A549 (cell line): Measurements from ENCODE around the gene NCEH1. TPM values are rescaled to one million over a fixed set of nuclear protein-coding genes. Genes with fewer than 3 reads are reported as not detected.

Experiments used
- ATAC-seq, 2 experiments: fragments of 200-7000 bp in 1 of 2; fragments of >200 bp in 1 of 2; cut with Nextera tagmentation in 1 of 2; cut with Tn5 transposase in 1 of 2; 3 replicates each; pipeline versions ENCODE4 v1.8.0 to v1.9.1; 2018 to 2020; ENCODE audit warnings: mild to moderate bottlenecking in 1 of 2, moderate library complexity in 1 of 2
- CTCF ChIA-PET: fragments of 300-600 bp; sonication (Branson Sonifier 250); formaldehyde crosslinking; extraction: SDS; loops from one replicate; lab custom pipeline; 2021; ENCODE audit warnings: antibody characterized with exemption, inconsistent platforms; lab: Yijun Ruan, JAX
- POLR2A ChIA-PET: fragments of 350-600 bp; formaldehyde crosslinking; extraction: SDS; loops from one replicate; lab custom pipeline; 2021; ENCODE audit warnings: antibody characterized with exemption, inconsistent platforms; lab: Yijun Ruan, JAX
- DNase-seq, 2 experiments: peaks; one replicate each; pipeline versions ENCODE4 v3.0.0 to v3.0.0-alpha.2; 2011 to 2016; ENCODE audit warnings: low read depth in 1 of 2, low spot score in 1 of 2
- FAIRE-seq: peaks from 2 replicates; lab custom pipeline; 2011; peaks lifted over from hg19 to GRCh38; lab: Jason Lieb, UNC
- H3K27ac ChIP-seq, 2 experiments: fragments of >200 bp; sonication (Bioruptor Twin); formaldehyde crosslinking; 3 replicates each; pipeline ENCODE4 v1.5.1; 2016 to 2017
- H3K4me1 ChIP-seq: fragments of >200 bp; sonication (Bioruptor Twin); formaldehyde crosslinking; 3 replicates; pipeline ENCODE4 v1.6.1; 2016
- H3K4me2 ChIP-seq: fragments of >200 bp; sonication (Bioruptor Twin); formaldehyde crosslinking; 3 replicates; pipeline ENCODE4 v1.6.1; 2016
- H3K4me3 ChIP-seq: fragments of >200 bp; sonication (Bioruptor Twin); formaldehyde crosslinking; 3 replicates; pipeline ENCODE4 v1.5.1; 2016
- H3K9me3 ChIP-seq: fragments of >200 bp; sonication (Bioruptor Twin); formaldehyde crosslinking; 3 replicates; pipeline ENCODE4 v1.6.1; 2016
- CEBPB ChIP-seq, 2 experiments: fragments of >200 bp in 1 of 2; sonication (Bioruptor Twin) in 1 of 2; formaldehyde crosslinking in 1 of 2; IDR thresholded peaks; 2 replicates each; pipeline ENCODE4 v1.6.1; 2012 to 2016
- CHD2 ChIP-seq: fragments of 150-350 bp; IDR thresholded peaks from 2 replicates; pipeline ENCODE4 v1.6.1; 2014; ENCODE audit warnings: low read length; ENCODE audit not compliant: partially characterized antibody
- CTCF ChIP-seq: fragments of >200 bp; sonication (Bioruptor Twin); formaldehyde crosslinking; IDR thresholded peaks from 3 replicates; pipeline ENCODE4 v1.5.1; 2016
- EHMT2 ChIP-seq: fragments of 200-600 bp; sonication (generic); IDR thresholded peaks from 2 replicates; pipeline ENCODE4 v1.6.1; 2016; ENCODE audit warnings: antibody characterized with exemption, low read depth, mild to moderate bottlenecking, moderate library complexity
- ELK1 ChIP-seq: fragments of 150-350 bp; IDR thresholded peaks from 2 replicates; pipeline ENCODE4 v1.6.1; 2014; ENCODE audit warnings: low read depth, mild to moderate bottlenecking, low read length
- ESRRA ChIP-seq: fragments of 150-350 bp; IDR thresholded peaks from 2 replicates; pipeline ENCODE4 v1.6.1; 2014; ENCODE audit warnings: mild to moderate bottlenecking, low read length, borderline replicate concordance
- FOSB ChIP-seq: fragments of 250-450 bp; sonication (Bioruptor Pico); IDR thresholded peaks from 2 replicates; pipeline ENCODE4 v1.5.0; 2020; ENCODE audit warnings: mild to moderate bottlenecking, moderate library complexity
- FOSL2 ChIP-seq, 2 experiments: fragments of 450-650 bp in 1 of 2; fragments of >200 bp in 1 of 2; sonication (Bioruptor Twin) in 1 of 2; formaldehyde crosslinking; IDR thresholded peaks; 2 replicates each; pipeline versions ENCODE4 v1.5.0 to v1.6.1; 2016 to 2020; ENCODE audit warnings: mild to moderate bottlenecking in 1 of 2, moderate library complexity in 1 of 2
- FOXS1 ChIP-seq: fragments of 250-450 bp; sonication (Bioruptor Pico); IDR thresholded peaks from 2 replicates; pipeline ENCODE4 v1.5.0; 2020; ENCODE audit warnings: mild to moderate bottlenecking, moderate library complexity
- JUN ChIP-seq, 2 experiments: fragments of >200 bp; sonication (Bioruptor Twin); formaldehyde crosslinking; IDR thresholded peaks; 2 replicates in 1 of 2; 3 replicates in 1 of 2; pipeline ENCODE4 v1.6.1; 2016 to 2017
- KDM1A ChIP-seq: fragments of 200-600 bp; sonication (generic); IDR thresholded peaks from 2 replicates; pipeline ENCODE4 v1.6.1; 2016; ENCODE audit warnings: low read depth, mild to moderate bottlenecking
- KDM5A ChIP-seq: fragments of 200-600 bp; sonication (generic); IDR thresholded peaks from 2 replicates; pipeline ENCODE4 v1.6.1; 2016; ENCODE audit warnings: antibody characterized with exemption, mild to moderate bottlenecking
- MAFK ChIP-seq: fragments of 450-650 bp; IDR thresholded peaks from 2 replicates; pipeline ENCODE4 v1.6.1; 2014; ENCODE audit not compliant: partially characterized antibody
- MAZ ChIP-seq: fragments of 150-350 bp; IDR thresholded peaks from 2 replicates; pipeline ENCODE4 v1.6.1; 2014; ENCODE audit warnings: antibody characterized with exemption, low read depth, low read length, borderline replicate concordance
- MYC ChIP-seq: IDR thresholded peaks from 2 replicates; pipeline ENCODE4 v1.6.1; 2012; ENCODE audit warnings: mild to moderate bottlenecking, inconsistent platforms, low read length, improper control_type of control experiment, borderline replicate concordance
- NPAS2 ChIP-seq: fragments of 250-450 bp; sonication (Bioruptor Pico); IDR thresholded peaks from 2 replicates; pipeline ENCODE4 v1.8.0; 2022; ENCODE audit warnings: mild to moderate bottlenecking, moderate library complexity, borderline replicate concordance
- PHF8 ChIP-seq: fragments of 200-600 bp; sonication (generic); IDR thresholded peaks from 2 replicates; pipeline ENCODE4 v1.6.1; 2016; ENCODE audit warnings: low read depth, mild to moderate bottlenecking, antibody characterized with exemption, moderate library complexity, borderline replicate concordance
- POLR2A ChIP-seq: IDR thresholded peaks from 2 replicates; pipeline ENCODE4 v1.6.1; 2012; ENCODE audit warnings: mild to moderate bottlenecking, low read length
- RAD21 ChIP-seq, 2 experiments: fragments of >200 bp in 1 of 2; sonication (Bioruptor Twin) in 1 of 2; formaldehyde crosslinking in 1 of 2; IDR thresholded peaks in 1 of 2; conservative IDR thresholded peaks in 1 of 2; 2 replicates in 1 of 2; 3 replicates in 1 of 2; pipeline ENCODE4 v1.6.1; 2012 to 2018; ENCODE audit warnings: inconsistent platforms in 1 of 2
- RARB ChIP-seq: fragments of 250-450 bp; sonication (Bioruptor Pico); IDR thresholded peaks from 2 replicates; pipeline ENCODE4 v1.8.0; 2021; ENCODE audit warnings: mild to moderate bottlenecking, moderate library complexity
- REST ChIP-seq: fragments of 200-600 bp; sonication (generic); IDR thresholded peaks from 2 replicates; pipeline ENCODE4 v1.6.1; 2016; ENCODE audit warnings: antibody characterized with exemption, mild to moderate bottlenecking, moderate library complexity
- RFX5 ChIP-seq: fragments of 450-650 bp; IDR thresholded peaks from 2 replicates; pipeline ENCODE4 v1.7.1; 2014; ENCODE audit warnings: antibody characterized with exemption, mild to moderate bottlenecking, moderate library complexity
- SMC3 ChIP-seq: fragments of >200 bp; sonication (Bioruptor Twin); formaldehyde crosslinking; IDR thresholded peaks from 3 replicates; pipeline ENCODE4 v1.6.1; 2018; ENCODE audit warnings: inconsistent platforms
- TFCP2L1 ChIP-seq: fragments of 250-450 bp; sonication (Bioruptor Pico); IDR thresholded peaks from 2 replicates; pipeline ENCODE4 v1.5.0; 2021; ENCODE audit warnings: mild to moderate bottlenecking
- ZSCAN20 ChIP-seq: fragments of 250-450 bp; sonication (Bioruptor Pico); IDR thresholded peaks from 2 replicates; pipeline ENCODE4 v1.8.0; 2022; ENCODE audit warnings: mild to moderate bottlenecking, moderate library complexity
- WGBS: methylation state at CpG from one replicate; pipeline ENCODE4 v1.1.6; 2017; ENCODE audit errors: missing lambda C conversion rate; 5-methylcytosine and 5-hydroxymethylcytosine counted together
- polyA plus RNA-seq, 4 experiments: library from polyadenylated mRNA; depleted of rRNA in 3 of 4; stranded (reverse); fragments of >200 nt; fragmentation: RNase III in 1 of 4; extraction: RNeasy Plus Mini Kit Qiagen cat#74134 plus additional on column Dnase treatment in 1 of 4; gene quantifications; 2 replicates in 3 of 4; 3 replicates in 1 of 4; pipeline ENCODE4 v1.2.3, GENCODE V29; 2011 to 2017
- TF ChIP-seq, protein P1 (sequence below): IDR thresholded peaks from 2 replicates; pipeline ENCODE4 v1.6.1; 2012
- TF ChIP-seq, protein P2 (sequence below): fragments of 250-450 bp; sonication (Bioruptor Pico); IDR thresholded peaks from 2 replicates; pipeline ENCODE4 v1.5.0; 2020; ENCODE audit warnings: low read depth, mild to moderate bottlenecking, moderate library complexity

Gene NCEH1
- polyA plus RNA-seq, 2 of the 4 experiments (the other 2 are of a cell fraction), result 21.4 to 33.2 TPM

- Histone ChIP-seq H3K4me3 (no peak overlapping the region), H3K27ac (no peak overlapping the region), H3K9me3 (no peaks in the 10 kb centered on the region), H3K4me2 (no peak overlapping the region), H3K4me1 (peaks cover 20% of the 10 kb centered on the region)
- no peak for FAIRE-seq
- 83% methylated on average over 4 of the region's 4 CpGs for WGBS
- no peak for ATAC-seq
- no peak for TF ChIP-seq FOSB
- TF ChIP-seq ESRRA, result no peak
- no peak for TF ChIP-seq KDM5A
- no peak for TF ChIP-seq FOSL2 (IDR thresholded peaks at IDR 0.05)
- TF ChIP-seq FOSL2 (CRISPR knock-in tag; IDR thresholded peaks at IDR 0.05), result no peak
- TF ChIP-seq JUN (IDR thresholded peaks at IDR 0.05), result no peak
- TF ChIP-seq POLR2A, result no peak
- no peak for TF ChIP-seq RFX5
- no peak for TF ChIP-seq MAZ
- no peak for TF ChIP-seq CEBPB (IDR thresholded peaks at IDR 0.05)
- no peak for TF ChIP-seq EHMT2
- TF ChIP-seq MAFK, result no peak
- no peak for TF ChIP-seq KDM1A
- no peak for TF ChIP-seq ELK1
- TF ChIP-seq NPAS2 (CRISPR knock-in tag), result no peak
- TF ChIP-seq FOXS1 (CRISPR knock-in tag), result no peak
- no peak for TF ChIP-seq PHF8
- TF ChIP-seq, protein P1, sequence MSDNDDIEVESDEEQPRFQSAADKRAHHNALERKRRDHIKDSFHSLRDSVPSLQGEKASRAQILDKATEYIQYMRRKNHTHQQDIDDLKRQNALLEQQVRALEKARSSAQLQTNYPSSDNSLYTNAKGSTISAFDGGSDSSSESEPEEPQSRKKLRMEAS, result no peak
- ChIA-PET CTCF (interaction anchor here (1.2 to 5.1 kb wide), 5 partner anchors 18 to 179 kb away, joined by 3 to 30 read pairs (median 9); partner anchors contain the start of gene NCEH1), POLR2A (no interaction called here)
- no peak for DNase-seq
Measured at GRCh38 chr3:172669021-172669420, 41.8 kb downstream of the NCEH1 start.

DNA sequence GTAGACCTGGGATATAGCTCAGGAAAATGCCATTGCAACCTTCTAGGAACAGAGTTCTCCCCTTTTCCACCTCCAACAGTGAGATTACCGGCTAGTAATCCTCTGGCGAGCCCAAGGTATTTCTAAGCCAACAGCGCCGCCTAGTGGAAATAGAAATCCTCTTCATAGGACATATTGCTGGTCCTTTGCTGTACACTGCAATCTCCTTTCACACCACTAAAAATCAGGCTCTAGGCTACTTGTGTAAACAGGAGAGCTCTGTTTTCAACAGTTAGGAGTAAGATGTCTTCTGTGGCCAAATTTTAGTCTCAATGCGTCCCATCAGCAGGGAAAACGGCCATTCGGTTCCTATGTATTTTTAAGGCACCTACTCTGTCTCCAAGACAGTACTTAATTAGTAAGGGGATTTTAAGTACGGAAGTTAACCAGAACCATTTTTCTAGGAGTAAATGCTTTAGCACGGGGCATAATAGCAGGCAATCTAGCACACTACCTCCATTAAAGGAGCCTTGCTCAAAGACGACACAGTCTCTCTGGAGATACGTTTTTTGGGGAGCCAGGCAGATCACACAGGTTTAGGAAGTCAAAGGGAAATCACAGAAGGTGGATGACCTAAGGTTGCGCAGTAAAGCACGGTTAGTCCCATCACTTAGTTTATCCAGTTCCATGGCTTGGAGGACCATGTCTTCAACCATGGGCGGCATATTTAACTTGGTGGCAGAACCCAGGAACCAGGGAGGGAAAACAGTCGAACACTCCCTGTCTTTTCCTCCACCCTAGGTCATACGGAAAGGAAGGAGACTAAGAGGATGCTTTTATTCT is 43.8 kb downstream of the NCEH1 start:
- no peak for FAIRE-seq
- Histone ChIP-seq H3K9me3 (no peaks in the 10 kb centered on the region), H3K4me2 (peak overlapping the region; percentile 35; the same call in 1 of the 3 replicates), H3K4me3 (no peak overlapping the region), H3K27ac (peak overlapping the region; percentile 23 to 73; a peak in 4 of 6 replicates), H3K4me1 (peaks cover 5% of the 10 kb centered on the region; the same call in 2 of the 3 replicates)
- peak; percentile 61 to 81 for DNase-seq
- ChIA-PET POLR2A (interaction anchor here (0.8 kb wide), 1 partner anchor 43 kb away, joined by 4 read pairs; no protein-coding TSS in a partner anchor), CTCF (interaction anchor here (0.6 to 5.1 kb wide), 35 partner anchors 8 to 664 kb away, joined by 3 to 30 read pairs (median 4); partner anchors contain the start of gene ECT2)
- ATAC-seq, result peak; percentile 100
- TF ChIP-seq MYC, result no peak
- TF ChIP-seq TFCP2L1, result no peak
- peak; percentile 66; the same call in 2 of the 3 replicates for TF ChIP-seq SMC3
- TF ChIP-seq RAD21 (conservative IDR thresholded peaks at IDR 0.05 in 1 of 2, IDR thresholded peaks at IDR 0.05 in 1 of 2), result peak; percentile 88 to 93
- no peak for TF ChIP-seq RARB (CRISPR knock-in tag)
- TF ChIP-seq, protein P1, result no peak
- TF ChIP-seq CTCF, result peak; percentile 82
- no peak for TF ChIP-seq ZSCAN20
- no peak for TF ChIP-seq CHD2
- no peak for TF ChIP-seq REST
- TF ChIP-seq, protein P2, sequence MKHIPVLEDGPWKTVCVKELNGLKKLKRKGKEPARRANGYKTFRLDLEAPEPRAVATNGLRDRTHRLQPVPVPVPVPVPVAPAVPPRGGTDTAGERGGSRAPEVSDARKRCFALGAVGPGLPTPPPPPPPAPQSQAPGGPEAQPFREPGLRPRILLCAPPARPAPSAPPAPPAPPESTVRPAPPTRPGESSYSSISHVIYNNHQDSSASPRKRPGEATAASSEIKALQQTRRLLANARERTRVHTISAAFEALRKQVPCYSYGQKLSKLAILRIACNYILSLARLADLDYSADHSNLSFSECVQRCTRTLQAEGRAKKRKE, result no peak
- 53% methylated on average over 16 of the region's 16 CpGs for WGBS
